Measurements from ENCODE around the gene ZNF275. TPM values are rescaled to one million over a fixed set of nuclear protein-coding genes. Genes with fewer than 3 reads are reported as not detected.
"Not testable (repeated sequence)": the region's sequence is repeated elsewhere in the genome, so short reads cannot be mapped to it uniquely, and the experiment has no call there.

Gene ZNF275
- total and polyA plus RNA-seq, 4 donors: 2.7 to 11.5 (median 6.7) TPM

DNA sequence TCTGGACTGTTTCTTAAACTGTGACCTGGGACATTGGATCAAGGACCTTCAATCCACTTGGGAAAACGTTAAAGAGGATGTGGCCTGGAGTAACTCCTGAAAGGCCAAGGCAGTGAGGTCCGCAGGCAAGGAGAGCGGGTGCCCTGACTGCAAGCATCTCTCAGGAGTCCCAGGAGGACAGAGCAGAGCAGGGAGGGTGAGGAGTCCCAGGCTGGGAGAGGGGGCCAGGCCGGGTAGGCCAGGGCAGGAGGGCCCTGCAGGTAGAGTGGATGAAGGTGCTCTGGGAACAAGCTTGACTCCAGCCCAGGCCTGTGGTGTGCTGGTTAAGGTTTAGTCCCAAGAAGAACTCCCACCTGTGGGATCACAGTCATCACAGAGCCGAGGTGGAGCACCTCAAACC, 53.4 kb downstream of the ZNF275 start:
- Histone ChIP-seq H3K9me3 (ENCODE audit: control insufficient read depth in 4 of 4, insufficient read depth in 3 of 4, low read length in 3 of 4) (peaks cover 0 to 9% (median 2%) of the 10 kb centered on the region in 4 donors), H3K27ac (ENCODE audit: low read depth in 1 of 2, low read length in 1 of 2) (no peak overlapping the region), H3K27me3 (ENCODE audit: control insufficient read depth in 3 of 3, insufficient read depth in 3 of 3, low read length in 2 of 3) (no peaks in the 10 kb centered on the region), H3K9ac (ENCODE audit: insufficient read depth in 1 of 2, low read length in 2 of 2) (no peak overlapping the region), H3K36me3 (ENCODE audit: control insufficient read depth in 4 of 4, insufficient read depth in 4 of 4, low read length in 4 of 4) (no peaks in the 10 kb centered on the region), H3K4me3 (no peak overlapping the region), H3K4me1 (ENCODE audit: control insufficient read depth in 5 of 5, insufficient read depth in 5 of 5, low read length in 5 of 5) (peaks cover 0 to 2% (median 0%) of the 10 kb centered on the region in 5 donors)
- no peak for DNase-seq
- no peak for ATAC-seq (ENCODE audit: insufficient read depth, low FRiP score)
- WGBS, 2 donors: 64 to 81% methylated on average over 5 of the region's 5 CpGs
- TF ChIP-seq, protein P1, sequence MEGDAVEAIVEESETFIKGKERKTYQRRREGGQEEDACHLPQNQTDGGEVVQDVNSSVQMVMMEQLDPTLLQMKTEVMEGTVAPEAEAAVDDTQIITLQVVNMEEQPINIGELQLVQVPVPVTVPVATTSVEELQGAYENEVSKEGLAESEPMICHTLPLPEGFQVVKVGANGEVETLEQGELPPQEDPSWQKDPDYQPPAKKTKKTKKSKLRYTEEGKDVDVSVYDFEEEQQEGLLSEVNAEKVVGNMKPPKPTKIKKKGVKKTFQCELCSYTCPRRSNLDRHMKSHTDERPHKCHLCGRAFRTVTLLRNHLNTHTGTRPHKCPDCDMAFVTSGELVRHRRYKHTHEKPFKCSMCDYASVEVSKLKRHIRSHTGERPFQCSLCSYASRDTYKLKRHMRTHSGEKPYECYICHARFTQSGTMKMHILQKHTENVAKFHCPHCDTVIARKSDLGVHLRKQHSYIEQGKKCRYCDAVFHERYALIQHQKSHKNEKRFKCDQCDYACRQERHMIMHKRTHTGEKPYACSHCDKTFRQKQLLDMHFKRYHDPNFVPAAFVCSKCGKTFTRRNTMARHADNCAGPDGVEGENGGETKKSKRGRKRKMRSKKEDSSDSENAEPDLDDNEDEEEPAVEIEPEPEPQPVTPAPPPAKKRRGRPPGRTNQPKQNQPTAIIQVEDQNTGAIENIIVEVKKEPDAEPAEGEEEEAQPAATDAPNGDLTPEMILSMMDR (IDR thresholded peaks at IDR 0.05; ENCODE audit: control extremely low read depth, extremely low read depth): no peak

- Histone ChIP-seq H3K4me1 (ENCODE audit: control insufficient read depth in 5 of 5, insufficient read depth in 5 of 5, low read length in 5 of 5) (no peaks in the 10 kb centered on the region), H3K36me3 (ENCODE audit: control insufficient read depth in 4 of 4, insufficient read depth in 4 of 4, low read length in 4 of 4) (no peaks in the 10 kb centered on the region), H3K27ac (ENCODE audit: low read depth in 1 of 2, low read length in 1 of 2) (no peak overlapping the region), H3K4me3 (no peak overlapping the region), H3K9me3 (ENCODE audit: control insufficient read depth in 4 of 4, insufficient read depth in 3 of 4, low read length in 3 of 4) (peaks cover 0 to 9% (median 2%) of the 10 kb centered on the region in 4 donors), H3K9ac (ENCODE audit: insufficient read depth in 1 of 2, low read length in 2 of 2) (no peak overlapping the region), H3K27me3 (ENCODE audit: control insufficient read depth in 3 of 3, insufficient read depth in 3 of 3, low read length in 2 of 3) (no peaks in the 10 kb centered on the region)
- ATAC-seq (ENCODE audit: insufficient read depth, low FRiP score) (no peak), DNase-seq (peak; percentile 17 to 45 (median 37))
- TF ChIP-seq, protein P1 (IDR thresholded peaks at IDR 0.05; ENCODE audit: control extremely low read depth, extremely low read depth): no peak
- WGBS, 2 donors: 81 to 84% methylated on average over 9 to 10 of the region's 10 CpGs
Measured at GRCh38 chrX:153387987-153388721, 54.2 kb downstream of the ZNF275 start.

GRCh38 chrX:153388722-153389459, 54.9 kb downstream of the ZNF275 start:
- no peak for ATAC-seq (ENCODE audit: insufficient read depth, low FRiP score)
- no peak overlapping the region for H3K27ac ChIP-seq (ENCODE audit: low read depth in 1 of 2, low read length in 1 of 2)
- H3K9ac ChIP-seq (ENCODE audit: insufficient read depth in 1 of 2, low read length in 2 of 2): no peak overlapping the region
- DNase-seq: peak in 1 of 3 donors; percentile 8
- peak overlapping the region; percentile 15 for H3K4me3 ChIP-seq
- no peaks in the 10 kb centered on the region for H3K4me1 ChIP-seq (ENCODE audit: control insufficient read depth in 5 of 5, insufficient read depth in 5 of 5, low read length in 5 of 5)
- H3K27me3 ChIP-seq (ENCODE audit: control insufficient read depth in 3 of 3, insufficient read depth in 3 of 3, low read length in 2 of 3): no peaks in the 10 kb centered on the region
- no peaks in the 10 kb centered on the region for H3K36me3 ChIP-seq (ENCODE audit: control insufficient read depth in 4 of 4, insufficient read depth in 4 of 4, low read length in 4 of 4)
- H3K9me3 ChIP-seq (ENCODE audit: control insufficient read depth in 4 of 4, insufficient read depth in 3 of 4, low read length in 3 of 4): peaks cover 0 to 9% (median 2%) of the 10 kb centered on the region in 4 donors
- 88% methylated on average over 5 to 14 of the region's 14 CpGs for WGBS, 2 donors
- TF ChIP-seq, protein P1 (IDR thresholded peaks at IDR 0.05; ENCODE audit: control extremely low read depth, extremely low read depth): no peak

DNA sequence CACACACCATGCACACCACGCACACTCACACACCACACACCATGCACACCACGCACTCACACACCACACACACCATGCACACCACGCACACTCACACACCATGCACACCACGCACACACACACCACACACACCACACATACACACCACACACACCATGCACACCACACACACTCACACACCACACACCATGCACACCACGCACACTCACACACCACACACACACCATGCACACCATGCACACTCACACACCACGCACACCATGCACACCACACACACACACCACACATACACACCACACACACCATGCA, 55.5 kb downstream of the ZNF275 start:
- not testable (repeated sequence) for ATAC-seq (ENCODE audit: insufficient read depth, low FRiP score)
- WGBS, 2 donors: 93 to 97% methylated on average over 3 to 6 of the region's 6 CpGs

More for the DNA sequence above, 55.5 kb downstream of the ZNF275 start:
- not testable (repeated sequence) for H3K9me3 ChIP-seq (ENCODE audit: control insufficient read depth in 4 of 4, insufficient read depth in 3 of 4, low read length in 3 of 4); H3K4me3 ChIP-seq; DNase-seq; H3K9ac ChIP-seq (ENCODE audit: insufficient read depth in 1 of 2, low read length in 2 of 2); H3K36me3 ChIP-seq (ENCODE audit: control insufficient read depth in 4 of 4, insufficient read depth in 4 of 4, low read length in 4 of 4); H3K27ac ChIP-seq (ENCODE audit: low read depth in 1 of 2, low read length in 1 of 2); H3K4me1 ChIP-seq (ENCODE audit: control insufficient read depth in 5 of 5, insufficient read depth in 5 of 5, low read length in 5 of 5); H3K27me3 ChIP-seq (ENCODE audit: control insufficient read depth in 3 of 3, insufficient read depth in 3 of 3, low read length in 2 of 3)

All from lung (tissue), 12 donors.